ENCODE measurements around the gene SLC6A4.

DNA sequence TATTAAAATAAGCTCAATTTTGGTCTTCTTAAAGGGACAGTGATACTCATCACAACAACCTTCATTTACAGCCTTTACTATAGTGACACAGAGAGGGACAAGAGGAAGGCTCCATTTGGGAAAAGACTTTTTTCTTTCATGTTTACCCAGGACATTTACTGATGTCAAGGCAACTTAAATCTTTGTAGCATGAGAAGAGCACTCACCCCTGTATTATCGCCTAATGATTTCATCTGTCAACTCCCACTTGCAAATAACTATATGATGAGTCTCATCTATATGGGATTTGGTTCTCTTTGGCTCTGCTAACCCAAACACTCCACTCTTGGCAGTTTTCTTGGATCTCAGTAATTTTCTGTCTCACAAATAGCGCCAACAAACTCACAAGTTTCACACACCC, 32.1 kb upstream of the SLC6A4 start:
- TF ChIP-seq POLR2AphosphoS5 (IDR thresholded peaks at IDR 0.05; ENCODE audit: insufficient read depth, low read depth, low read length) (no peak), GATA2 (IDR thresholded peaks at IDR 0.05; ENCODE audit: insufficient read depth, insufficient read length, low read depth, low read length) (no peak), EZH2 (IDR thresholded peaks at IDR 0.05; ENCODE audit: borderline replicate concordance, low read depth, low read length, severe bottlenecking) (no peak), POLR2A (IDR thresholded peaks at IDR 0.05; ENCODE audit: low read depth, low read length) (no peak)
- TF ChIP-seq, protein P1, sequence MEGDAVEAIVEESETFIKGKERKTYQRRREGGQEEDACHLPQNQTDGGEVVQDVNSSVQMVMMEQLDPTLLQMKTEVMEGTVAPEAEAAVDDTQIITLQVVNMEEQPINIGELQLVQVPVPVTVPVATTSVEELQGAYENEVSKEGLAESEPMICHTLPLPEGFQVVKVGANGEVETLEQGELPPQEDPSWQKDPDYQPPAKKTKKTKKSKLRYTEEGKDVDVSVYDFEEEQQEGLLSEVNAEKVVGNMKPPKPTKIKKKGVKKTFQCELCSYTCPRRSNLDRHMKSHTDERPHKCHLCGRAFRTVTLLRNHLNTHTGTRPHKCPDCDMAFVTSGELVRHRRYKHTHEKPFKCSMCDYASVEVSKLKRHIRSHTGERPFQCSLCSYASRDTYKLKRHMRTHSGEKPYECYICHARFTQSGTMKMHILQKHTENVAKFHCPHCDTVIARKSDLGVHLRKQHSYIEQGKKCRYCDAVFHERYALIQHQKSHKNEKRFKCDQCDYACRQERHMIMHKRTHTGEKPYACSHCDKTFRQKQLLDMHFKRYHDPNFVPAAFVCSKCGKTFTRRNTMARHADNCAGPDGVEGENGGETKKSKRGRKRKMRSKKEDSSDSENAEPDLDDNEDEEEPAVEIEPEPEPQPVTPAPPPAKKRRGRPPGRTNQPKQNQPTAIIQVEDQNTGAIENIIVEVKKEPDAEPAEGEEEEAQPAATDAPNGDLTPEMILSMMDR (IDR thresholded peaks at IDR 0.05; ENCODE audit: extremely low read depth in 1 of 2, insufficient read depth in 1 of 2, low read depth in 1 of 2, low read length in 2 of 2) = no peak
